ENCODE data around the gene PSMG3.

DNA sequence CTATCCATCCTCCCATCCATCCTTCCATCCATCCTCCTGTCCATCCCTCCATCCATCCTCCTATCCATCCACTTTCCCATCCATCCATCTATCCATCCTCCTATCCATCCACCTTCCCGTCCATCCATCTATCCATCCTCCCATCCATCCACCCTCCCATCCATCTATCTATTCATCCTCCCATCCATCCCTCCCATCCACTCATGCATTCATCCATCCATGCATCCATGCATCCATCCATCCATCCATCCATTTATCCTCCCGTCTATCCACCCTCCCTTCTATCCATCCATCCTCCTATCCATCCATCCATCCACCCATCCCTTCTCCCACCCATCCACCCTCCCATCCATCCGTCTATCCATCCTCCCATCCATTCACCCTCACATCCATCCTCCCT, 25.2 kb upstream of the PSMG3 start:
- TF ChIP-seq, protein P1, sequence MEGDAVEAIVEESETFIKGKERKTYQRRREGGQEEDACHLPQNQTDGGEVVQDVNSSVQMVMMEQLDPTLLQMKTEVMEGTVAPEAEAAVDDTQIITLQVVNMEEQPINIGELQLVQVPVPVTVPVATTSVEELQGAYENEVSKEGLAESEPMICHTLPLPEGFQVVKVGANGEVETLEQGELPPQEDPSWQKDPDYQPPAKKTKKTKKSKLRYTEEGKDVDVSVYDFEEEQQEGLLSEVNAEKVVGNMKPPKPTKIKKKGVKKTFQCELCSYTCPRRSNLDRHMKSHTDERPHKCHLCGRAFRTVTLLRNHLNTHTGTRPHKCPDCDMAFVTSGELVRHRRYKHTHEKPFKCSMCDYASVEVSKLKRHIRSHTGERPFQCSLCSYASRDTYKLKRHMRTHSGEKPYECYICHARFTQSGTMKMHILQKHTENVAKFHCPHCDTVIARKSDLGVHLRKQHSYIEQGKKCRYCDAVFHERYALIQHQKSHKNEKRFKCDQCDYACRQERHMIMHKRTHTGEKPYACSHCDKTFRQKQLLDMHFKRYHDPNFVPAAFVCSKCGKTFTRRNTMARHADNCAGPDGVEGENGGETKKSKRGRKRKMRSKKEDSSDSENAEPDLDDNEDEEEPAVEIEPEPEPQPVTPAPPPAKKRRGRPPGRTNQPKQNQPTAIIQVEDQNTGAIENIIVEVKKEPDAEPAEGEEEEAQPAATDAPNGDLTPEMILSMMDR (conservative IDR thresholded peaks at IDR 0.05 in 1 of 2, IDR thresholded peaks at IDR 0.05 in 1 of 2; ENCODE audit: extremely low read depth in 1 of 2, insufficient read depth in 1 of 2, low read depth in 1 of 2, low read length in 2 of 2) = no peak
- no peak for TF ChIP-seq EZH2 (IDR thresholded peaks at IDR 0.05; ENCODE audit: borderline replicate concordance, low read length)

Measured in mammary epithelial cell (primary cell).